Left hindlimb (tissue), 1 donor: ENCODE data around the gene IQGAP2.
"Not testable (repeated sequence)": the region's sequence is repeated elsewhere in the genome, so short reads cannot be mapped to it uniquely, and the experiment has no call there.

Experiments
- DNase-seq: peaks from one replicate; pipeline ENCODE4 v3.0.0-alpha.2; 2018

IQGAP2 gene

GRCh38 chr5:76545184-76545583 is 142.1 kb downstream of the IQGAP2 start:
- no peak for DNase-seq

DNA sequence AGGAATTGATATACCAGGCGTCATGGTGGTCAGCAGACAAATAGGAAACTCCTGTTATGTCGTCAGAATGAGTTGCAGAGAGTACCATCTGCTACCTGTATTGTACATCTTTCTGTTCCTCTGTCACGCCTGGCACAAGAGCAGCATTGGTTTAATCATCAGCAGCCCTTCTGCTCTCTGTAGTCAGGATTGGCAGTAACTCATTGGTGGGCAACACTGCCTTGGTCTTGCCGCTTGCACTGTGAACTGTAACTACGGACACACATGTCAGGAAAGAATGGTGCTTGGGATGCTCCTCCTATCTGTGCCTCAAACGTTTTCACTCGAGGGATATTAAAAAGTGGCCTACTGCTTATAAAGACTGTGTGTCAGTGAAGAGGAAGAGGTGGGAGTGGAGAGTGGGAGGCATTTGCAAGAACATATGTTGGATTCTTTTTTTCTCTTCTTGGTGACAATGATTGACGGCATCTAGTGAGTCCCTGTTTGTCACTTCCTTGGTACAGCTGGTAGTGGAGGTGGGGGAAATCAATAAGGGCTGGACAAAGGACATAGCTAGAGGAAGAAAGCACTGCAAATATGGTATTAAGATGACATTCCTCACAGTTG is 143.5 kb downstream of the IQGAP2 start:
- no peak for DNase-seq

DNA sequence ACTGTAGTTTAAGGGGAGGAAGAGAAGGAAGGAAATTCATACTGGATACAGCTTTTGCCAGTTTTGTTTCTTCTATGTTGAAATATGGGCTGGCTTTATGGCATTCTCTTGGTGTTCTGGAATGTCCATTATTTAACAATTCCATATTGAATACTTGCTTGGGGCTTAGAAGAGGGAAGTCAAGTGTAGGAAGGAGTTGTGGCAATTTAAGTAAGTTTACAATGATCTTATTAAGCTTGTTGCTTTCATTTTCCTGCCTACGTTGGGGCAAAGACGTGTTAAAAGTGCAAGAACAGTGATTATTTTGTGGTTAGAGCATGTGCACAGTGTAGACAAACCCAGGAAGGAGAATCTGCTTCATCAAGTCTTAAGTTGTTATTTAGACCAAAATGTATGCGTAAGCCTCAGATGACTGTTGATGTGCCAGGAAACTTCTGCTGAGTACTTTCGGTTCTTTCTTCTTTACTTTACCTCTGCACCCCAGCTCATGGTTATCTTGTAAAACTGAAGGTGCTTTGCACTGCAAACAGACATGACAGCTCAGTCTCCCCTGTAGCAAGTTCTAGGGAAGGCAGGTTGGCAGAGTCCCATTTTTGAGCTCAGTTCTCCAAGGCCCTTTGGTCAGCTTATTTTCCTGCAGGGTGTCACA is 144.3 kb downstream of the IQGAP2 start:
- no peak for DNase-seq

GRCh38 chr5:76547891-76548524 is 144.9 kb downstream of the IQGAP2 start:
- no peak for DNase-seq

- no peak for DNase-seq
Measured at GRCh38 chr5:76548525-76549229, 145.6 kb downstream of the IQGAP2 start.

DNA sequence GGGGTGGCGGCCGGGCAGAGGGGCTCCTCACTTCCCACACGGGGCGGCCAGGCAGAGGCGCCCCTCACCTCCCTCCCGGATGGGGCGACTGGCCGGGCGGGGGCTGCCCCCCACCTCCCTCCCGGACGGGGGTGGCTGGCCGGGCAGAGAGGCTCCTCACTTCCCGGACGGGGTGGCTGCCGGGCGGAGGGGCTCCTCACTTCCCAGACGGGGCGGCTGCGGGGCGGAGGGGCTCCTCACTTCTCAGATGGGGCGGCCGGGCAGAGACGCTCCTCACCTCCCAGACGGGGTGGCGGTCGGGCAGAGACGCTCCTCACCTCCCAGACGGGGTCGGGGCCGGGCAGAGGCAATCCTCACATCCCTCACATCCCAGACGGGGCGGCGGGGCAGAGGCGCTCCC is 147.8 kb downstream of the IQGAP2 start:
- not testable (repeated sequence) for DNase-seq

DNA sequence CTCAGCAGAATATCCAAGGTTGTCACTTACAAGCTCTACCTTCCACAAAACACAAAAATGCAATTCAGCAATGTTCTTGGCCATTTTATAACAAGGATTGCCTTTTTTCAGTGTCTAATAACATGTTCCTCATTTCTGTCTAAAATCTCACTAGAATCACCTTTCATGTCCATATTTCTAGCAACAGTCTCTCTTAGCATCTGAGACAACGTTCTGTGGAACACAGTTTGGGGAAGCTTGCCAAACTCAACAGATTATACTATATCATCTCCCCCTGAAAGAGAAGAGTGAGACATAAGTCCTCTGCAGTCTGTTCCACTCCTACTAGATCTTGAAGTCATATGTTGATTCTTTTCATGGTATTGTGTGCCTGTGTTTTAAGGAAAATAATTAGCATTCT is 149.5 kb downstream of the IQGAP2 start:
- no peak for DNase-seq

- DNase-seq: no peak
Measured at GRCh38 chr5:76553251-76553650, 150.2 kb downstream of the IQGAP2 start.

DNA sequence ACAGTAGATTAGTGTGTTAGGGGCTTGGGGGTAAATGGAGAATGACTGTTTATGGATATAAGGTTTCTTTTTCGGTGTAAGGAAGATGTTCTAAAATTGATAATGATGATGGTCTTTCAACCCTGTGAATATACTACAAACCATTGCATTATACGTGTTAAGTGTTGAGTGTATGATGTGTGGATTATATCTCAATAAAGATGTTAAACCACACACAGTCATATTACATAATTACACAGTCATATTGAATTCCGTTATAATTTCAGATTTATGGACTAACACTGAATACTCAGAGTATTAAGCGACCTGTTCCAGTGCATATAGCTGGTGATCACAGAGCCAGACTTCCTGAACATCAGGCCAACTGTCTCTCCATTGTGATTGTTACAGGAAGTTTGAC is 152.0 kb downstream of the IQGAP2 start:
- DNase-seq: no peak

GRCh38 chr5:76555717-76556116 is 152.6 kb downstream of the IQGAP2 start:
- no peak for DNase-seq

DNA sequence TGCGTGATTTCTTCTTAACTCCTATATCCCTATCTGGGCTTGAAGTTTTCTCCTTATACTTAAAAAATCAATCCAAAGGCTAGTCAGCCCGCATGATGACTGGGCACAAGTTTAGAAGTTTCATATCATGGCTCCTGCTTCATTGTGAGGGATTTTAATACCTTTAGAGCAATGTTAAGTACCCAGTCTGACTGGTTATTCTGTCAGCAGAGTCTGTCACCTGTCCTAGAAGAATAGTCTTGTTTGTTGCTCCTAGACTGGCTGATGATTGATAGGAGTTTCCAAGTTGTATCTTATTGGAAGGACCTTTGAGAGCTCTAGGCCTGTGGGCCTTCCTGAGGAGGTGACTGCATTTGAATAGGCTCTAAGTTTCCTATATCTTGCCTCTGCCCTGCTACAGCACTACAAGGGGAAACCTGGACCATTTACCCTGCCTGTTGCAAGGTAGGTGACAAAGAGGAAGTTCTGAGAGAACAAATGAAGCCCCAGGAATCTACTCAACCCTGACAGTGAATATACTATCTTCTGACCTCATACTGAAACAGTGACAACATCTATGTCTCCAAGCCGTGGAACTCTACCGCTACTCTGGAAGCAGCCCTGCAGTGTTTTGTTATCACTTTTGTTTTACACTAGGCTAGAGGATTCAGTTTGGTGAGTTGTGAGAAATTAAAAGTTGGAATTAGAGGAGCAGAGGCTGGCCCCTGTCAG is 153.6 kb downstream of the IQGAP2 start:
- DNase-seq: no peak

DNA sequence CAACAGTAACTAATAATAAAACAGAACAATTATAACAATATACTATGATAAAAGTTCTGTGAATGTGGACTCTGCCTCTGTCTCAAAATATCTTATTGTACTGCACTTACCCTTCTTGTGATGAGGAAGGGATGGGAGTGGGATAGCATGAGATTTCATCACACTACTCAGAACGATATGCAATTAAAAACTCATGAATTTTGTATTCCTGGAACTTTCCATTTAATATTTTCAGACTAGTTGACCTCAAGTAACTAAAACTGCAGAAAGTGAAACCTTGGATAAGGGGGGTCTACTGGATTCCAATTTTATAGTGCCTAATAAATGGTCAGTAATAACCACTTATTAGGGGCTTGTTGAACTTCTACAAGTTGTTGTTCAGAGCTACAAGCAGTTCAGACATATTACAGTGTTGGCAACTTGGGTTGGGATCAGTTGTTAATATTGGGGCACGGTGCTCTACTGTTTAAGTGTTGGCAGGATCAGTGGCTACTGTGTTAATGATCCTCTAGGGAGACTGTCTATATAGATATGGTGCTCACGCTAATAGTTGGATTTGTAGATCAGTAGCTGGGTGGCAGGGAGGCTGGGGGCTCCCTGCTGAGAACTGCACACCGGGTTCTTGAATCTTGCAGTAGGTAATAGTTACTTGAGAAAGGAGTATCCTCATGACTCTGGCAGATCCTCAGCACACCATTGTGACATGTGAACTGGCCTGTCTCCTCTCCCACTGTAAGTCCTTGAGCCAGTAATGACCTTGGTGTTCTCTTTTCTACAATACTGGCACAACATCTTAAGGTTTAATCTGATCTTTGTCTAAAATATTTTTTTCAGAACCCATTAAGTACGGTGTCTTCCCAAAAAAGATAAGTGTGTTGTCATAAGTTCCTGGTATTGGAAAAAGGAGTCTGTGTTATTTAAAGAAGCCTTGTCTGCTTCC is 158.1 kb downstream of the IQGAP2 start:
- no peak for DNase-seq

DNA sequence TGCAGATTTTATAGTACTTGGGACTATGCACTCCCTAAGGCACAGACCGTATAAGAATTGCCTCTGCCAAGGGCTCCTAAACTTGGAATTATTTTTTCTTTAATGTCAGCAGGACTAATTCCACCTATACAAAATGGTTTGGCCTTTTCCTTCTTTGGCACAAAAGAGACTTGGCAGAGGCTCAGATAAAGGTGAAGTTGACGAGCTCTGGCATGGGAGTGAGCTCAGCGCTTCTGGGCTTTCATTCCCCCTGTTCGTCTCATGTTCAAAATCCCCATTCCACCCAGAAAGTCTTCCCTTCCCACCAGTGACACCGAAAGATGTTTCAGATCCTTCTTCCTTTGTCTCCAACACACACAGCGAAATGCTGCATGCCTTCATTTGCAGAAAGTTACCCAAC is 158.9 kb downstream of the IQGAP2 start:
- DNase-seq: no peak

- no peak for DNase-seq
Measured at GRCh38 chr5:76565009-76565408, 161.9 kb downstream of the IQGAP2 start.

- DNase-seq: no peak
Measured at GRCh38 chr5:76570153-76570552, 167.1 kb downstream of the IQGAP2 start.

DNA sequence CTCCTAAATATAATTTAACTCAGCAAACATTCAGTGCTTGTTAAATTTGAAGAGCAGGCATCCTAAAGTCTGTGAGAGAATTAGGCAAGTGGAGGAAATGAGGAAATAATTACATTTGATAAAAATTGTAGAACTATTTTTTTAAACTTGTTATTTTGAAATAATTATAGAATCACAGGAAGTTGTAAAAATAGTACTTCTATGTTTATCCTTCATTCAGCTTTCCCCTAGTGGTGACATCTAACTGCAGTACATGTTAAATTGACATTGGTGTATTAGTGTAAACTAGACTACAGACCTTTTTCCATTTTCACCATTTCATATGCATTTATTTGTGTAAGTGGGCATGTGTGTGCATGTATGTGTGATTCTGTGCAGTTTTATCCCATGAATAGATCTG is 168.5 kb downstream of the IQGAP2 start:
- no peak for DNase-seq

DNA sequence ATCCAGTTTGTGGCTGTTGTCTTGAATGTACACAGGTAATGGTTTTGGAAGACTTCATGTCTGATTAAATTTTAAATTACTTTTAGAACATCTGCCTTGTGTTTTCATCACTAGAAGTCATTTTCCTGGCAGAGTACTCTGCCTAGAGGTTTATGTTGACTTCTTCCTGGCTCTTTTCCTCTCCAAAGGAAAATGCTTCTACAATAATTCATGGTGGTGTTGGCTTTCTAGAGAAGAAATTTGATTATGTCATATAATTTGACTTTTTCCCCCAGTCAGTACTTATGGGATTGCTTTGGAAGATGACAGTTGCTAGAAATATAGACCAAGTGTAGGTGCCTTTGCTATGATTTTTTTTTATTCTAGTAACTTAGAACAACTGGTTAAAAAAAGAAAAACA is 173.4 kb downstream of the IQGAP2 start:
- no peak for DNase-seq

DNA sequence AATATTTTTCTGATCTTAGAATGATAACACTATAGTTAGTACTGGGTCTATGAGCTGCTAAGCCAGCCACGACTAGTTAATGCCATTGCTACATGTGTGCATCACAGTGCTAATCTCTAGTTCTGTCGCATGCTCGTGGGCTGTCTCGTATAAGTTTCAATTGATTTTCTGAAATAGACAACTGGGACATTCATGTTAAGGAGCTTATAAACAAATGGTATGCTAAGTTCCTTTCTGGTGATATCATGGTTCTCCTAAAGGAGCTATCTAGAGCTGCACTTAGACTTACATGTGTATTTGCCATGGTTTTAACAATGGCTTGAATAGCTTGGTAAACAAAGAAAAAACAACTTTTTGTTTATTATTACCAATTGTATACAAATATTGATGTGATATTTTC is 173.9 kb downstream of the IQGAP2 start:
- DNase-seq: no peak

DNA sequence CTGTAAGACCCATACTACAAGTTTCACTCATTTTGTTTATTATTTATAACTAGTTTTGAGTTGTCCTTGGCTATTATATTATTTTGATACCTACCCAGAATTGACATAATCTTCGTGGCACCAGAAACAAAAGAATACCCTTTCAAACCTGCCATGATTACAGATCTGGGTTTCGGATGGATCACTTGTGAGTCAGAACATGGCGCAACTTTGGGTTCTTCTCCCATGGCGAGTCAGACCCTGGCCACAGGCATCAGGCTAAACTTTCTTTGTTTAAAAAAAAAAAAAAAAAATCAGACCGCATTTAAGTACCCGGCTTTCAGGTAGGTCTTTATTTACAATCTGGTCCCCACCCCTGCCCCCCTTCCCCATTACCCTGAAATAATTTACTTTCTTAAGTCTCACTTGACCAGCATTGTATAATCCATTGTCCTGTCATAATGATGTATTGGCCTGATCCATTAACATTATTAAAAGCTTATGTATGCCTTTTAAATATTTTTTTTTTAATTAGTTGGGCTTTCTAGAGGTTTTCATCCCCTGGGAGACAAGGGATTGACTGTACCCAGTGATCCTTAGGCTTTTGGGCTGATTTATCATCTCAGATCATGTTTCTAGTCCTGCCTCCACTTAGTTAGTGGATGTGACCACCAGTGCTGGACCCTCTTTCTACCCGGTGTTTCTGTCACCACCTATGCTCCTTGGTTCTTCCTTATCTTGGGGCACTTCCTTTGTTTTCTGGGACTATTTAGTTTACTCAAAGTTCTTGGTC is 176.3 kb downstream of the IQGAP2 start:
- DNase-seq: no peak

GRCh38 chr5:76580981-76581380 is 177.9 kb downstream of the IQGAP2 start:
- DNase-seq: no peak
